HG02623 (cell line): ENCODE results near the gene RCCD1.
A peak's percentile ranks its signal among the peaks of the same experiment; 100 is the strongest.
"Not testable (repeated sequence)": the region's sequence is repeated elsewhere in the genome, so short reads cannot be mapped to it uniquely, and the experiment has no call there.

ENCODE experiments used
- ATAC-seq: cut with Tn5 transposase; IDR thresholded peaks from one replicate; pipeline ENCODE4 v1.9.1; 2021; ENCODE audit warnings: moderate library complexity; ENCODE audit not compliant: unreplicated experiment

RCCD1 gene

DNA sequence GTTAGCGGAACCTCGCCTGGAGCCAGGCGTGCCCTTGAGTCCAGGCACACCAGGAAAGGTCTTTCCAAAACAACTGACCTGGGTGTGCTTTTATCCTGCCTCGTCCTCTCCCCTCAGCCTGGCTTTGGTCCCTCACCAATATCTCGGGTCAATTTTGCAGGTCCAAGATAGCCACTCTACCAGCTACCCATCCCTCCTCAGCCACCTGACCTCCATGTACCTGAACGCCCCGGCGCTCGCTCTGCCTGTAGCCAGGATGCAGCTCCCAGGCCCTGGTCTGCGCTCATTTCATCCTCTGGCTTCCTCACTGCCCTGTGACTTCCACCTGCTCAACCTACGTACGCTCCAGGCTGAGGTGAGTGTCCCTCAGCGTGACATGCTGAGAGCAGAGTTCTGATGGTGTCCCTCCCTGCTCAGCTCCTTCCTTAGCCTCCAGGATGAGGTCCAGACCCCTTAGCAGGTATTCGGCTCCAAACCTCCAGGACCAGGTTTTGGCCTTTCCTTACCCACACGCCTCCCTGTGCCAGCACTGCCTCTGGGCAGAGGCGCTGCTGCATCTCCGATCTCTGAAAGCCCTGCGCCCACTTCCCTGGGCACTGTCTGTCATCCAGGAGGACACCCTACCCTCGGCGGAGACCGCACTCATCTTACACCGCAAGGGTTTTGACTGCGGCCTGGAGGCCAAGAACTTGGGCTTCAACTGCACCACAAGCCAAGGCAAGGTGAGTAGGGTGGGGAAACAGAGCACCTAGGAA, 36.5 kb upstream of the RCCD1 start:
- no peak for ATAC-seq

DNA sequence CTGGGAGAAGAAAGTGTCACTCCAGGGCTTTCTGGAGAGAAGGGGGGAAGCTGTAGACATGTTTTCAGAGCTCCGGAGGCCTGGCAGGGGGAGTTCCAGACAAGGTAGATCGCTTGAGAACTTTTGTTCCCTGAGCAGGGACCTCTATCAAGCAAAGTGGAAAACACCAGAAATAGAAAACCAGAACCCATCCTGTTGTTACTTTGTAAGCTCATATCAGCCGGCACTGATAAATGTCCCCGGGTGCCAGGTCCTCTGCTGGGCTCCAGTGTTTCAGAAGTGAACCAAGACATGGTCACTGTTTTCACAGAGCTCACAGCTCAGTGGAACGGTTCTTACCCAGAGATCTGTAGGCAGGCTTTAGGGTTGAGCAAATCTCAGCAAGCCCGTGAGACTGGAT, 35.8 kb upstream of the RCCD1 start:
- no peak for ATAC-seq

DNA sequence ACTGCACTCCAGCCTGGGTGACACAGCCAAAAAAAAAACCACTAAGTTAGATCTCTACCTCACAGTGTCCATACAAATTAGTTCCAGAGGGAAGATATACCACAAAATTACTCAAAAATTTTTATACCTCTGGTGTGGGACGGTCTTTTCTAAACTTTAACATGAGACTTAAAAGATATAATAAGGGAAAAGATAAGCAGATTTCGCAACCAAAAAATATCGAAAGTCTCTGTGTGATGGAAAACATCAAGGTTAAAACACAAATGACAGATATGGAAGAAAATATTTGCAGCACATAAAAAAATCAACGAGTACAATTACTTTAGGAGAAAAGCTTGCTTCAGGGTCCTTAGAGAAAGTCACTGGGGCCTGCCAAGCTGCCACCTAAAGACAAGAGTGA, 32.8 kb upstream of the RCCD1 start:
- ATAC-seq, result no peak

DNA sequence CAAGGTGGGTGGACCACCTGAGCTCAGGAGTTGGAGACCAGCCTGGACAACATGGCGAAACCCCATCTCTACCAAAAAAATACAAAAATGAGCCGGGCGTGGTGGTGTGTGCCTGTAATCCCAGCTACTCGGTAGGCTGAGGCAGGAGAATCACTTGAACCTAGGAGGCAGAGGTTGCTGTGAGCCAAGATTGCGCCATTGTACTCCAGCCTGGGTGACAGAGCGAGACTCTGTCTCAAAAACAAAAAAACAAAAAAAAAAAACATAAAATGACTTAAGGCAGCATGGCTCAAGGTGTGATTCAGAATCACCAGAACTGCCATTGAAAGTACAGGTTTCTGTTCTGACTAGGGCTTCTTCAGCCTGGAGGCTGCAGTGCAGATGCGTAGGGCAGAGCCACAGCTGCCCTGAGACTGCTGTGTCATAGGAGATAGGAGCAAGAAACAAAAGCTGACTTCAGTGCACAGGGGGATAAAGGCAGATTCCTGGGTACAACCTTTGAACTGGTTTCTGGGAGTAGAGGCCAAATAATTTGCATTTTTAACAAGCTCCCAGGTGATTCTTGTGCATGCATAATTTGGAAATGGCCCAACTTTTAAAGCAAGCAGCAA, 31.9 kb upstream of the RCCD1 start:
- ATAC-seq, result peak; percentile 76

DNA sequence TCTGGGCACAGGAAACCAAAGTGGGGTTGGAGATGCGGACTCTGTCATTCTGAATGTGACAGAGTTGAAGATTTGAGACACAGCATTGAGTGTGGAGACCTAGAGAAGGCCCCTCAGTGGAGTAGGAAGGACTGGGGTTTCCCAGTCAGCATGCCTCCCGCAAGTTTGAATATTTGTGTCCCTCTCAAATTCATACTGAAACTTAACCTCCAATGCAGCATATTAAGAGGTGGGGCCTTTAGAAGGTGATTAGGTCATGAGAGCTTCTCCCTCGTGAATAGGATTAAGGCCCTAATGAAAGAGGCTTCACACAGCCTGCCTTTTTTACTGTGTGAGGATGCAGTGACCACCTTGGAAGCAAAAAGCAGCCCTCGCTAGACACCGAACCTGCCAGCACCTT, 30.3 kb upstream of the RCCD1 start:
- ATAC-seq, result peak; percentile 59

DNA sequence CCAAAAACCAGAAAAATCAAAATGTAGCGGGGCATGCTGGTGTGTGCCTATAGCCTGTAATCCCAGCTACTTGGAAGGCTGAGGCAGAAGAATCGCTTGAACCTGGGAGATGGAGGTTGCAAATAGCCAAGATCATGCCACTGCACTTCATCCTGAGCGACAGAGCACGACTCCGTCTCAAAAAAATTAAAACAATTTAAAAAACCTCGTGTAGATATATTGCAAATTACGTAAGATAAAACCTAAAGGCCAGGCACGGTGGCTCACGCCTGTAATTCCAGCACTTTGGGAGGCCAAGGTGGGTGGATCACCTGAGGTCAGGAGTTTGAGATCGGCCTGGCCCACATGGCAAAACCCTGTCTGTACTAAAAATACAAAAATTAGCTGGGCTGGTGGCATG, 27.9 kb upstream of the RCCD1 start:
- not testable (repeated sequence) for ATAC-seq

DNA sequence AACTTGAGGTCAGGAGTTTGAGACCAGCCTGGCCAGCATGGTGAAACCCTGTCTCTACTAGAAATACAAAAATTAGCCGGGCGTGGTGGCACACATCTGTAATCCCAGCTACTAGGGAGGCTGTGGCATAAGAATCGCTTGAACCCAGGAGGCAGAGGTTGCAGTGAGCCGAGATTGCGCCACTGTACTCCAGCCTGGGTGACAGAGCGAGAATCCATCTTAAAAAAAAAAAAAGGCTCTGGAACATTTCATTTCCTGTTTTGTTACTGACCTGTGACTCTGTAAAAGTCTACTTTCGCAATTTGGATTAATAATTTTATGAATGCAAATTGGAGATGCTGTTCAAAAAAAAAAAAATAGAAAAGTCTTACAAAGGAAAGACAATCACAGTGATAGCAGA, 26.6 kb upstream of the RCCD1 start:
- ATAC-seq, result not testable (repeated sequence)

DNA sequence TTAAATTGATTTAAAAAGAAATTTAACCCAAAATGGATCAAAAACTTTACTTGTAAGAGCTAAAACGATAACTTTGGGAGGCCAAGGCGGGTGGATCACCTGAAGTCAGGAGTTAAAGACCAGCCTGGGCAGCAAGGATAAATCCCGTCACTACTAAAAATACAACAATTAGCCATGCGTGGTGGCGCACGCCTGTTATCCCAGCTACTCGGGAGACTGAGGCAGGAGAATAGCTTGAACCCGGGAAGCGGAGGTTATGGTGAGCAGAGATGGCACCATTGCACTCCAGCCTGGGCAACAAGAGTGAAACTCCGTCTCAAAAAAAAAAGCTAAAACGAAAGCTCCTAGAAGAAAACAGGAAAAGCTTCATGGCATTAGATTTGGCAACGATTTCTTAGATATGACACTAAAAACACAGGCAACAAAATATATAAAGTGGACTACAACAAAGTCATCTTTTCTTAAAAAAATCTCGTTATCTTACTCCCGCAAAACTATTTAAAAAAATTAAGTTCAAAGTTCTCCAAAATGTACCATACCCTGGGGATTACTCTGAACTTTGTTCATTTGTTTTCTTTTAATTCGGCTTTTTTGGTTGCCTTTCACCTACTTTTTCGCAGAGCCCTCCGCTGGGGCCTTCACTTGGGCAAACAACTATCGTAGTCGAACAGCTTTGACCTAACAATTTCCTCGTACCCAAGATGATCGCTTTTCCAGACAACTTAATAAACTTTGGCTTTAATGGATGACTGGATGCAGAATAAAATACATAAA, 25.3 kb upstream of the RCCD1 start:
- no peak for ATAC-seq

DNA sequence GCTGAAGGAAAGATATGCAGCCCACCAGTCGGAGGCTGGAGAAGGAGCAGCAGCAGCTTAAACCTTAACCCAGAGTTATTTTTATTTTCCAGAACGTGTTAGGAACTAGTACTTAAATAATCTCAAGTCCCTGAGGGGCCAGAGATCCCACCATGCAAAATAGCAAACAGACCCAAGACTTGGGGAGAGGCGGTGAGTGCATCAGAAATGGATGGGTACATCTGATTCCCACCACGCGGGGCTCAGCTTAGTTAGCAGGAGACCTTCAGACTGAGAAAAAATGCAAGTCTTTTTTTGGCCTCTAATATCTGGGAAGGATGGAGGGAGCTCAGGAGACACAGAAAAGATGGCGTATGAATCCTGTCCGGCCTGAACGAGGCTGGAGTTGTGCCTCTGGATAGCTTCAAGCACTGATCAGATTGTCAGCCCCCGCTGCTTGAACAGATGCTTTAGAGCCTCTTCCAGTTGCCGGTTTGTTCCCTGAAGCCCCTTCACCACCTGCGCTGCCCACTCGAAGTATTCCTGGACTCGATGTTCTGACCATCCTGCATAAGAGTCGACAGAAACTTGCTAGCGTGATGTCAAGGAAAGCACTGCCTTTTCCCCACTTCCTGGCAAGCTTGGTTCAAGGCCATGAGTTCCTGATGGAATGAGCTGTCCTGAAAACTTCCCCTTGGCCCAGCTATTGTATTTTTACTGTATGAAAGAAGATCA, 23.7 kb upstream of the RCCD1 start:
- ATAC-seq, result no peak

DNA sequence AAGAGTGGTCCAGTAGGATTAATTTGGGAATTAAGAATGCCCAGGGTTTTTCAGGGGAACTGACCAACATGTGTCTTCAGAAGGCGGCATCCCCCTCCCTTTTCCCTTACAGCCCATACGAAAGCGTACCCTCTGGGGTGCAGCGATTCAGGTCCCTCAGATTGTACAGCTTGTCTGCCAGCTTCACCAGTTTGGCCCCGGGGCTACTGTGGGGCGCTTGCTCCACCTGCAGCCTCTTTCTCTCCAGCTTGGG, 23.2 kb upstream of the RCCD1 start:
- ATAC-seq, result no peak

DNA sequence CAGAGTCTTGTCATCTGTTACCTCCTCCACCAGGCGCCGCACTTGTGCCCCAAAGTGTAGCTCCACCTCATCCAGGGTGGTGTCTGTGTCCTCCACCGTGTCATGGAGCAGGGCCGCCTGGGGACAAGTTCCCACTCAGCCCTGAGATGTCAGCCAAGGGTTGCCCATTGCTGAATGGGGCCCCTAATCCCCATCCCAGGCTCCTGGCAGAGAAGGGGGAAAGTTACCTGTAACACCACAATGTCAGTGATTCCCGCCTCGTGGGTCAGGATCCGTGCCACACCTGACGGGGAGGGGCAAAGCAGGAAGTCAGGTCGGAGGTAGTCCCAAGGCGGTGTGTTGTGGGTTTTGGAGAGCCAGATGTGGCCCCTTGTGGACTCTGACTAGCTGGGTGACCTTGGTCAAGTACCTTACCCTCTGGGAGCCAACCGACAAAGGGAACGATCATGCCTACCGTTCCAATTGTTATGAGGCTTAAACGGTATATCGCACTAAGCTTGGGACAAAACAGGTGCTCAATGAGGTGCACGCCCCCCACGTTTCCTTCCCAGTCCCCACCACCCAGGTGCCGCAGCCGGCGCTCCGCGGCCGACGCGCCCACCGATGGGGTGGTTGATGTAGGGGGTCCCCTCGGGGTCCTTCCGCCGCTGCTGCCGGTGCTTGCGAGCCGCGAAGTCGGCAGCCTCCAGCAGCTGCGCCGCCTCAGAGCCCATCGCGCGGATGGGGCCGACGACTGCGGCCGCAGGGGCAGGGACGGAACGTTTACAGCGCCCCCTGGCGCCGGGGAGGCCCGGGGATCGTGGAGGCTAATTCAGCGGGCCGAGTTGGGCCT, 22.6 kb upstream of the RCCD1 start, which contains the start of gene HDDC3:
HDDC3 (minus strand) TSS at position 722 of the 832 bp plus-strand sequence; CDS start at position 713, 9 bp downstream.
- ATAC-seq, result peak; percentile 37

DNA sequence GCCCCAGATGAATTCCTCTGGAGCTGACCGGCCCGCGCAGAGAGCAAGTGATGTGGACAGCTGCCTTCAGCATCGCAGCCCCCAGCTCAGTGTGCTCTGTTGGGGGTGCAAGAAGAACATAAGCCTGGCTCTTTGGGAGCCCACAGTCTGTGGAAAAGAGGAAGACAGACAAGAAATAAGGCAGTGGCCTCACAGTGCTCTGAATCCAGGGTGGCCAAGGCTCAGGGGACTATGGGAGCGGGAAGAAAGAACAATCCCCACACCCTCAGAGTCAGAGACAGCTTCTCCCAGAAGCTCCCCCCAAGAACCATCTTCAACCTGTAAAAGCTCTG, 22.1 kb upstream of the RCCD1 start:
- ATAC-seq, result no peak

DNA sequence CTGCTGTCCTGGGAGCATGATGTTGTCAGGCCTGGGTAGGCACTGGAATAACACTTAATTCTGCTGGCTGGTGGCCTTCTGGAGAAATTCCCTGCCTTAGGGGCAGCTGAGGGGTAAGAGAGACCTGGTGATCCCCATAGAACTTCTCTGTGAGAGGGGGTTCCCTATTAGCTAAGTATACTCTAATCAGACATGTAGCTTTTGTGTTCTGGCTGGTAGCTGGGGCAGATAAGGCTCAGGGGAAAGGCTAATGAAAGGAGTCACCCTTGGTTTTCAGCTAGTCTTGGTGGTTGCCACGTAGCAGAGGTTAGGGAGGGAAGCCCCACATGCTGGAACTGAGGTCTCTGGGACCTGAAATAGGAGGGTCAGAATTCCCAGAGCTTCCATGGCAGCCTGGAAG, 21.4 kb upstream of the RCCD1 start:
- ATAC-seq, result no peak

DNA sequence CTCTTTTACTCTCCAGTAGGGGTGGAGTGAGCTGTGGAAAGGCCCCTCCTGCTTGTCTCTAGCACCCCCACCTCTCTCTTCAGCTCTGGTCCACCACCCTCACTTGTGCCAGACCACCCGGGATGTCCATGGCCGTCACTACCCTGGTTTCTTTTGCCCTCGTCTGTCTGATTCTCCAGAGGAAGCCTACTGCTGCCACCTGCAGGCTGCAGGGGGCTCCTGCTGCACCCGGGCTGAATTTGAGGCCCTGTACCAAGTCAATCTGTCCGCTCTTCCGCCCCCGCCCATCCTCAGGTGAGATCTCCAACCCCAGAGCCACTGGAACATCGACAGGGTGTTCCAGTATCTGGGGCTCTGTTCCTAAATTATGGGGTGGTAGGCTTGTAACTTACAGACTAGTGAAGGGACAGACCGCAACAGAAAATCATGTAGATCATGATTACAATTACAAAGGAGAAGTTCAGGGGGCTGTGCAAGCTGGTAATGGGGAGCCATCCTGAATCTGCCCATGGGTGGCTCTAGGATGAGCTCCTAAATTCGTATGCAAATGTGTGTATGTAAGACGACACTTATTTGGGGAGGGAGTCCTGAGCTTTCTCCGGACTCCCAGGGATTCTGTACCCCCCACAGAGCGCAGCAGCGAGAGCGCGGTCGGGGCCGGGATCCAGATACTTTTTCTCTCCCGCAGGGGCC, 20.3 kb upstream of the RCCD1 start:
- ATAC-seq, result no peak

DNA sequence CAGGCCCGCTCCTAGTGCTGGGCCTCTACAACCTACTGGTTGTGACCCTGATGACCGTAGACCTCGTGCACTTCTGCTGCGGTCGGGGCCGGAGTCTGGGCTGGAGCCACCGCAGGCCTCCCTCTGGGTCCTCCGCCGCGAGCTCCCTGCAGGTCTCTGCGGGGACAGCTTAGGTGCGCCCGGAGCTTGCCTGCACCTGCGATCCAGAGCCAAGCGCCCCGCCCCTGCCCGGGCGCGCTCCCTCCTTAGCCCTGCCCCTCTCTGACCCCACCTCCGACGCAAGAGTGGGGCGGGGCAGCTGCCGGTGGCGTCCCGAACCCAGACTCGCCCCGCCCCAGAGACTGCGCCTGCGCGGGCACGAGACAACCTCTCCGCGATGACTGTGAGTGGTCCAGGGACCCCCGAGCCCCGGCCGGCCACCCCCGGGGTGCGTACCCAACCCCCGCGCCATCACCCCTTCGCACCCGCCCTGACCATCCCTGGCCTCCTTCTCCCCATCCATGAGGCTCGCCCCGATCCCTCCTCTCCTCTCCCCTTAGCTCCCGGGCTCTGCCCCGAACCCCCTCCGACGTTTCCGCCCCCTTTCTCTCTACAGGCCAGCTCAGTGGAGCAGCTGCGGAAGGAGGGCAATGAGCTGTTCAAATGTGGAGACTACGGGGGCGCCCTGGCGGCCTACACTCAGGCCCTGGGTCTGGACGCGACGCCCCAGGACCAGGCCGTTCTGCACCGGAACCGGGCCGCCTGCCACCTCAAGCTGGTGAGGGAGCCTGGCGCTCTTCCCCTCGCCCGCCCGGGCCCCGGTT, 19.5 kb upstream of the RCCD1 start, which contains the start of gene UNC45A:
UNC45A (plus strand) TSS at position 337 of the 803 bp plus-strand sequence; CDS start at position 377, 40 bp downstream.
- ATAC-seq, result peak; percentile 57

DNA sequence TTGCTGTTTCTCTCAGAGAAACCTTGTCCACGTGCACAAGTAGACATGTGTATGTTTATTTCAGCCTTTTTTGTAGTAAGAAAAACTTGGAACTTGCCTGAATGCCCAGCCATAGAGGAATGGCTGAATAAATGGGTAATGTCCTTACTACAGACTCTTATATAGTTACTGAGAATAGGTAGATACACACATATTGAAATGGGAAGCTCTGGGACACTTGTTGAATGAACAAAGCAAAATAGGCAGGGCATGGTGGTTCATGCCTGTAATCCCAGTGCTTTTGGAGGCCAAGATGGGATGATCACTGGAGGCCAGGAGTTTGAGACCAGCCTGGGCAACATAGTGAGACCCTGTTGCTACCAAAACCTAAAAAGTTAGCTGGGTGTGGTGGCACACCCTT, 17.9 kb upstream of the RCCD1 start:
- no peak for ATAC-seq

DNA sequence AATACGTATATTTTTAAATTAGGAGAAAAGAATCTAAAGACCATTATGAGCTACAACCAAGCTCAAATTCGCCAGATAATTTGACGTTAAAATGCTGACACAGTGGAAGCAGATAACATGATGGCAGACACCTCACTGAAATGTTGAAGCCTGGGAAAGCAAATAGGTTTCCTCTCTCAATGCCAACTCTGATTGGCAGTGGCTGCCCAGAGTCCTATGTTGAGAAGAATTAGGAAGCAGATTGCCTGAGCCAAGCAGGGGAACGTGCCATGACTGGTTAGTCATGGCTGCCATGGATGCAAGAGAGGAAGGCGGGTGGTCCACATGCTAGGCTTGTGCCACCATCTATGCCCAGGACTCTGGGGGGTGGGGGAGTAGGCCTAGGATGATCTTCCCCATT, 16.4 kb upstream of the RCCD1 start:
- ATAC-seq, result no peak

DNA sequence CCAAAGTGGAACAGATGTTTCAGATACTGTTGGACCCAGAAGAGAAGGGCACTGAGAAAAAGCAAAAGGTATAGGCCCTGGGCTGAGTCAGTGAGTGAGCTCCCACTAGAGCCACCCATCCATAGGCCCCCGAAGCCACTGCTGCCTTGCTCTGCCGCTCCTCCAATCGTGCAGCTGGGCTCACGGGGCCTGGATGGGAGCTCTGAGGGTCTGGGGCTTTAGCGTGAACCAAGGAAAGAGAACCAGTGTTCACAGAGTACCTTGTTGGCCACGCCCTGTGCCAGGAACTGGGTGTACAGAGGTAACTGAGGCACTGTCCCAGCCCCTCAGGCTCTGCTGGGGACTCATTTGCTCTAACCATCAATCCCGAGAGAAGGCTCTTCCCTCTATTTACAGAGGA, 14.9 kb upstream of the RCCD1 start:
- ATAC-seq, result no peak

DNA sequence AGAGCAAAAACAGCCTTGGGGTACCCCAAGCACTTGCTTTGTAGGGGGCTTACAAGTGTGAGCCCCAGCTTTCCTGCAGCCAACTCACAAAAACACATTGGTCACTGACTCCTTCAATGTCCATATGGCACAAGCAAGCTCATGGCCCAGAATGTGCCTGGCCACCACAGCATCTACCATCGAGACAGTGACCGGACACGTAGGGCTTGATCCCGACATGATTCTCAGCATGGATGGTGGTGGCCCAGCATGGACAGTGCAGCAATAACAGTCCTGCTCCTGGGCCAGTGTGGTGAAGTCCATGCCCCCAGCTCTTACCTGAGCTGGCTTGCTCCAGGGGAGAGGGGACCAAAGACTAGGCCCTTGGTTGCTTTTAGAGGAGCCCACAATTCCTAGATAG, 13.6 kb upstream of the RCCD1 start:
- no peak for ATAC-seq
